Thyroid gland (tissue), 4 donors: ENCODE measurements around the gene WDR6.

Experiments
- POLR2A ChIP-seq, 2 donors: fragments of 450-650 bp; IDR thresholded peaks; one replicate each; pipeline ENCODE4 v1.6.1; 2017; ENCODE audit warnings: antibody characterized with exemption in 2 of 2, mild to moderate bottlenecking in 2 of 2, moderate library complexity in 1 of 2
- TF ChIP-seq, protein P1 (sequence below), 6 experiments: fragments of 200-600 bp in 3 of 6; fragments of 450-650 bp in 3 of 6; sonication (generic) in 3 of 6; IDR thresholded peaks; one replicate each; pipeline ENCODE4 v1.5.1; 2016 to 2019; ENCODE audit warnings: antibody characterized with exemption in 6 of 6, mild to moderate bottlenecking in 2 of 6, inconsistent platforms in 1 of 6, moderate library complexity in 1 of 6

DNA sequence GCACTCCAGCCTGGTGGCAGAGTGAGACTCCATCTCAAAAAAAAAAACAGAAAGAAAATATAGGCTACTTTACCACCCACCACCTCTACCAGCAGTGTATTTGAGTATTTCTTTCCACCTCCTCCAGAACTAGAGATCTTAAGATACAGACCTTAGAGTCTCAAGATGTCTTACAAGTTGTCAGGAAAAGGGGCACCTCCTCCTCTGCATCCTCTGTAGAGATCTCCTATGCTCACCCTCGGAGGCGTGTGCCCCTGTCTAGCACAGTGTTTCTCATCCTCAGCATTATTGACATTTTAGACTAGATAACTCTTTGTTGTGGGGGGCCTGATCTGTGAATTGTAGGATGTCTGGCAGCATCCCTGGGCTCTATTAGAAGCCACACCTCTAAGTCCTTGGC, 44.9 kb upstream of the WDR6 start:
- TF ChIP-seq, protein P1, sequence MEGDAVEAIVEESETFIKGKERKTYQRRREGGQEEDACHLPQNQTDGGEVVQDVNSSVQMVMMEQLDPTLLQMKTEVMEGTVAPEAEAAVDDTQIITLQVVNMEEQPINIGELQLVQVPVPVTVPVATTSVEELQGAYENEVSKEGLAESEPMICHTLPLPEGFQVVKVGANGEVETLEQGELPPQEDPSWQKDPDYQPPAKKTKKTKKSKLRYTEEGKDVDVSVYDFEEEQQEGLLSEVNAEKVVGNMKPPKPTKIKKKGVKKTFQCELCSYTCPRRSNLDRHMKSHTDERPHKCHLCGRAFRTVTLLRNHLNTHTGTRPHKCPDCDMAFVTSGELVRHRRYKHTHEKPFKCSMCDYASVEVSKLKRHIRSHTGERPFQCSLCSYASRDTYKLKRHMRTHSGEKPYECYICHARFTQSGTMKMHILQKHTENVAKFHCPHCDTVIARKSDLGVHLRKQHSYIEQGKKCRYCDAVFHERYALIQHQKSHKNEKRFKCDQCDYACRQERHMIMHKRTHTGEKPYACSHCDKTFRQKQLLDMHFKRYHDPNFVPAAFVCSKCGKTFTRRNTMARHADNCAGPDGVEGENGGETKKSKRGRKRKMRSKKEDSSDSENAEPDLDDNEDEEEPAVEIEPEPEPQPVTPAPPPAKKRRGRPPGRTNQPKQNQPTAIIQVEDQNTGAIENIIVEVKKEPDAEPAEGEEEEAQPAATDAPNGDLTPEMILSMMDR (IDR thresholded peaks at IDR 0.05) = no peak
- TF ChIP-seq POLR2A (IDR thresholded peaks at IDR 0.05) = no peak
